HL-60 (cell line): ENCODE results near the gene LARP1.

Experiments used
- DNase-seq, 2 experiments: peaks; one replicate each; pipeline ENCODE4 v3.0.0-alpha.2; 2010 to 2020; ENCODE audit warnings: low read depth in 1 of 2, low spot score in 1 of 2
- H3K27ac ChIP-seq: fragments of 250-450 bp; sonication (Bioruptor Pico); replicated peaks from 2 replicates; pipeline ENCODE4 v1.5.1; 2020; ENCODE audit warnings: mild to moderate bottlenecking, moderate library complexity
- H3K27me3 ChIP-seq: fragments of 250-450 bp; sonication (Bioruptor Pico); 2 replicates; pipeline ENCODE4 v1.5.1; 2021; ENCODE audit warnings: mild to moderate bottlenecking, moderate library complexity; ENCODE audit not compliant: insufficient read depth, poor library complexity, severe bottlenecking
- H3K4me3 ChIP-seq: replicated peaks from 2 replicates; pipeline ENCODE4 v1.5.1; 2011; ENCODE audit warnings: mild to moderate bottlenecking, control low read depth, low read length; ENCODE audit not compliant: insufficient read depth
- GABPA ChIP-seq: IDR thresholded peaks from 2 replicates; pipeline ENCODE4 v1.6.1; 2012; ENCODE audit warnings: low read depth
- POLR2AphosphoS5 ChIP-seq: IDR thresholded peaks from 2 replicates; pipeline ENCODE4 v1.6.1; 2012; ENCODE audit warnings: low read depth
- SPI1 ChIP-seq: IDR thresholded peaks from 2 replicates; pipeline ENCODE4 v1.6.1; 2012; ENCODE audit warnings: low read depth, mild to moderate bottlenecking, borderline replicate concordance
- TF ChIP-seq, protein P1 (sequence below): IDR thresholded peaks from 2 replicates; pipeline ENCODE4 v1.6.1; 2012; ENCODE audit warnings: low read depth; ENCODE audit not compliant: insufficient replicate concordance
- TF ChIP-seq, protein P2 (sequence below): IDR thresholded peaks from one replicate; pipeline ENCODE4 v1.5.1; 2011; ENCODE audit warnings: low read length, control low read depth, inconsistent platforms; ENCODE audit not compliant: insufficient read depth

Gene LARP1

DNA sequence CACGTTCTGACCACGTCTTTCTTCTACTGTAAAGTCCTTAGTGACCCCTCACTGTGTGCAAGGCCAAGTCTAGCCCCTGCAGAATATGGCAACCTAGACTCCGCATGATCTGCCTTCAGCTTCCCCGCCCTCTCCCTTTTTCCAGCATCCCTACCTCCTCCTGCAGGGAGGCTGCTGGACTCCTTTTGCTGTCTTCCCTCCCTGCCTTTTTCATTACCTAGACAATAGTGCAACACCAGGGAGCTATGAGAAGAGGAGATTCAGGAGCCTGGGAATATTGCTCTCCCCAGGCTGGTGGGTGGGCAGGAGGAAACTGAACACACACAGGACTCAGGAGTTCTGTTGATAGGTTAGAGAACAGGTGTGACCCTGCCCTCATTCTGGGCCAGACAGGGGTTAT lies 33.1 kb upstream of the LARP1 start:
- no peak overlapping the region for H3K27ac ChIP-seq
- no peaks in the 10 kb centered on the region for H3K27me3 ChIP-seq
- TF ChIP-seq SPI1 (no peak), GABPA (no peak), POLR2AphosphoS5 (no peak)
- TF ChIP-seq, protein P1, sequence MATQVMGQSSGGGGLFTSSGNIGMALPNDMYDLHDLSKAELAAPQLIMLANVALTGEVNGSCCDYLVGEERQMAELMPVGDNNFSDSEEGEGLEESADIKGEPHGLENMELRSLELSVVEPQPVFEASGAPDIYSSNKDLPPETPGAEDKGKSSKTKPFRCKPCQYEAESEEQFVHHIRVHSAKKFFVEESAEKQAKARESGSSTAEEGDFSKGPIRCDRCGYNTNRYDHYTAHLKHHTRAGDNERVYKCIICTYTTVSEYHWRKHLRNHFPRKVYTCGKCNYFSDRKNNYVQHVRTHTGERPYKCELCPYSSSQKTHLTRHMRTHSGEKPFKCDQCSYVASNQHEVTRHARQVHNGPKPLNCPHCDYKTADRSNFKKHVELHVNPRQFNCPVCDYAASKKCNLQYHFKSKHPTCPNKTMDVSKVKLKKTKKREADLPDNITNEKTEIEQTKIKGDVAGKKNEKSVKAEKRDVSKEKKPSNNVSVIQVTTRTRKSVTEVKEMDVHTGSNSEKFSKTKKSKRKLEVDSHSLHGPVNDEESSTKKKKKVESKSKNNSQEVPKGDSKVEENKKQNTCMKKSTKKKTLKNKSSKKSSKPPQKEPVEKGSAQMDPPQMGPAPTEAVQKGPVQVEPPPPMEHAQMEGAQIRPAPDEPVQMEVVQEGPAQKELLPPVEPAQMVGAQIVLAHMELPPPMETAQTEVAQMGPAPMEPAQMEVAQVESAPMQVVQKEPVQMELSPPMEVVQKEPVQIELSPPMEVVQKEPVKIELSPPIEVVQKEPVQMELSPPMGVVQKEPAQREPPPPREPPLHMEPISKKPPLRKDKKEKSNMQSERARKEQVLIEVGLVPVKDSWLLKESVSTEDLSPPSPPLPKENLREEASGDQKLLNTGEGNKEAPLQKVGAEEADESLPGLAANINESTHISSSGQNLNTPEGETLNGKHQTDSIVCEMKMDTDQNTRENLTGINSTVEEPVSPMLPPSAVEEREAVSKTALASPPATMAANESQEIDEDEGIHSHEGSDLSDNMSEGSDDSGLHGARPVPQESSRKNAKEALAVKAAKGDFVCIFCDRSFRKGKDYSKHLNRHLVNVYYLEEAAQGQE: no peak
- TF ChIP-seq, protein P2, sequence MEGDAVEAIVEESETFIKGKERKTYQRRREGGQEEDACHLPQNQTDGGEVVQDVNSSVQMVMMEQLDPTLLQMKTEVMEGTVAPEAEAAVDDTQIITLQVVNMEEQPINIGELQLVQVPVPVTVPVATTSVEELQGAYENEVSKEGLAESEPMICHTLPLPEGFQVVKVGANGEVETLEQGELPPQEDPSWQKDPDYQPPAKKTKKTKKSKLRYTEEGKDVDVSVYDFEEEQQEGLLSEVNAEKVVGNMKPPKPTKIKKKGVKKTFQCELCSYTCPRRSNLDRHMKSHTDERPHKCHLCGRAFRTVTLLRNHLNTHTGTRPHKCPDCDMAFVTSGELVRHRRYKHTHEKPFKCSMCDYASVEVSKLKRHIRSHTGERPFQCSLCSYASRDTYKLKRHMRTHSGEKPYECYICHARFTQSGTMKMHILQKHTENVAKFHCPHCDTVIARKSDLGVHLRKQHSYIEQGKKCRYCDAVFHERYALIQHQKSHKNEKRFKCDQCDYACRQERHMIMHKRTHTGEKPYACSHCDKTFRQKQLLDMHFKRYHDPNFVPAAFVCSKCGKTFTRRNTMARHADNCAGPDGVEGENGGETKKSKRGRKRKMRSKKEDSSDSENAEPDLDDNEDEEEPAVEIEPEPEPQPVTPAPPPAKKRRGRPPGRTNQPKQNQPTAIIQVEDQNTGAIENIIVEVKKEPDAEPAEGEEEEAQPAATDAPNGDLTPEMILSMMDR: no peak
- DNase-seq: no peak
- no peak overlapping the region for H3K4me3 ChIP-seq

DNA sequence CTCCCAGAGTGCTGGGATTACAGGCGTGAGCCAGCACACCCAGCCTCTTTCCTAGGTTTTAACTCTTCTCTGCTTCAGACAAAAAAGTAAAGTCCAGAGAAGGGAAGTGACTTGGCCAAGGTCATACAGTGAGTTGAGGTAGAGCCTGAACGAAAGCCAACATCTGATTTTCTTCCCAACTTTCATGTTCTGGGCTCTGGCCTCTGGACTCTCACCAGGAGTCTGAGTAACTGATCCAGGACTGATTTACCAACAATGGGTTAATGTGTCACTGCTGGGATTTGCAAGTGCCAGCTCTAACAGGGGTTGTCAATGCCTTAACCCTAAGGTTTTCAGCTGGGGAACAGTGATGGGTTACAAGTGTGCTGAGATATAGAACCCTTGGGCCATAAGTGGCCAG lies 32.2 kb upstream of the LARP1 start:
- Histone ChIP-seq H3K27ac (no peak overlapping the region), H3K4me3 (no peak overlapping the region), H3K27me3 (no peaks in the 10 kb centered on the region)
- DNase-seq: no peak
- TF ChIP-seq, protein P1: no peak
- TF ChIP-seq, protein P2: no peak
- TF ChIP-seq SPI1 (no peak), POLR2AphosphoS5 (no peak), GABPA (no peak)

DNA sequence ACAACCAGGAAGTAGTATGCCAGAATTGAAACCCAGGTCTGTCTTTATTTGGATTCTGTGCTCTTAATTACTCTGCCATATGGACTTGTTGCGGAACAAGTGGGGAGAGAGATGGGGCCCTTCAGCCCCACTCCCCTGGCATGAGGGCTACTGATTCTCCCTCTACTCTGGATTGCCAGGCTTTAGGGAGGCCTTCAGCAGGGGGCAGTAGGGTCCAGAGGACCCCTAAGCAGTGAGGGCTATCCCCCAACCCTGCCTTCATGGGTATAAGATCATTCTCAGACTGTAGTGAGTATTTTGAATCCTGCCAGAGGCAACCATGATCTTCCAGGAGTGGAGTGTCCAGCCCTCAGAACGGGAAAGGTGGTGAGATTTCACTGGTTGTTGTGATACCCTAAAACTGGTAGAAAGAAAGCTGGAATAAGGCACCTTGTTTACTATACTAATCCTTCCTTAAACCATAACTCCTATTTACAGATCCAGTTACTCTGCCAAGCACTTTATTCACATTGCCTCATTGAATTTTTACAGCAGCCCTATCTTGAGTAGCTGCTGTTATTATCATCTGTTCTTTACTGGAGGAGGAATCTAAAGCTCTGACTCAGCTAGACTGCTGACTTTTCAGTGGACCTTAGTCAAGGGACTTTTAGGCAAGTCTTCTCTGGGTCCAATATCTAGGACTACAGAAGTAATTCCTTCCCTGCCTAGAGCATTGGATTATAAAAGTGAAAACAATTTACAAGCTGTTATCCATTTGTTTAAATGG lies 31.3 kb upstream of the LARP1 start:
- TF ChIP-seq POLR2AphosphoS5 (no peak), GABPA (no peak), SPI1 (no peak)
- TF ChIP-seq, protein P1: no peak
- TF ChIP-seq, protein P2: no peak
- H3K27ac ChIP-seq: no peak overlapping the region
- H3K27me3 ChIP-seq: no peaks in the 10 kb centered on the region

More for the DNA sequence above, 31.3 kb upstream of the LARP1 start:
- H3K4me3 ChIP-seq: no peak overlapping the region
- DNase-seq: no peak
